ENCODE results near the gene SLC7A7. TPM values are rescaled to one million over a fixed set of nuclear protein-coding genes. Genes with fewer than 3 reads are reported as not detected.

SLC7A7 gene
- total and polyA plus RNA-seq, 12 donors: 4.0 to 30.5 (median 17.7) TPM

GRCh38 chr14:22842211-22843122 is 27.2 kb upstream of the SLC7A7 start:
- no peaks in the 10 kb centered on the region for H3K27me3 ChIP-seq
- no peak overlapping the region for H3K27ac ChIP-seq
- 89 to 93% (median 91%) methylated on average over 22 to 28 of the region's 28 CpGs for WGBS, 4 donors
- DNase-seq: no peak
- H3K4me1 ChIP-seq (replicated peaks in 1 of 2): peaks cover 17 to 28% of the 10 kb centered on the region in 2 donors
- H3K4me3 ChIP-seq: no peak overlapping the region
- TF ChIP-seq POLR2A (IDR thresholded peaks at IDR 0.05) (no peak), CTCF (IDR thresholded peaks at IDR 0.05) (no peak)
- peaks cover 0 to 62% of the 10 kb centered on the region in 2 donors for H3K36me3 ChIP-seq (replicated peaks in 1 of 2)
- intact Hi-C loops (cut with DNase I): no loop called here
- no peaks in the 10 kb centered on the region for H3K9me3 ChIP-seq (replicated peaks in 1 of 3)

DNA sequence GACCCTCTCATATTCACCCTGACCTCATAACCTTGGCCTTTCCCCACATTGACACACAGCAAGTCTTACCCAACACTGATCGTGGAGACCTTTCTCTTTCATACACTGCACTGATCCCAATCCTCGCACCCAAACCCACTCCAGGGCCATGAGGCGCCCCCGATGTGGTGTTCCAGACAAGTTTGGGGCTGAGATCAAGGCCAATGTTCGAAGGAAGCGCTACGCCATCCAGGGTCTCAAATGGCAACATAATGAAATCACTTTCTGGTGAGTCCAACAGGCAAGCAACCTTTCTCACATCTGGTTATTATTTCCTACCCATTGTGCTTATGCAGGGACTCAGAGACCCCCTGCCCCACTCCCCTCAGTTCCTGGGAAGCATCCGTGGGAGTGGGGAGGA is 26.5 kb upstream of the SLC7A7 start:
- intact Hi-C loops (cut with DNase I): no loop called here
- no peak overlapping the region for H3K4me3 ChIP-seq
- no peak for DNase-seq
- H3K36me3 ChIP-seq (replicated peaks in 1 of 2): peaks cover 0 to 61% of the 10 kb centered on the region in 2 donors
- H3K4me1 ChIP-seq (replicated peaks in 1 of 2): peaks cover 17 to 24% of the 10 kb centered on the region in 2 donors
- 87 to 91% (median 90%) methylated on average over 7 to 8 of the region's 8 CpGs for WGBS, 4 donors
- TF ChIP-seq POLR2A (IDR thresholded peaks at IDR 0.05) (no peak), CTCF (IDR thresholded peaks at IDR 0.05) (no peak)
- no peaks in the 10 kb centered on the region for H3K27me3 ChIP-seq
- no peaks in the 10 kb centered on the region for H3K9me3 ChIP-seq (replicated peaks in 1 of 3)
- no peak overlapping the region for H3K27ac ChIP-seq

DNA sequence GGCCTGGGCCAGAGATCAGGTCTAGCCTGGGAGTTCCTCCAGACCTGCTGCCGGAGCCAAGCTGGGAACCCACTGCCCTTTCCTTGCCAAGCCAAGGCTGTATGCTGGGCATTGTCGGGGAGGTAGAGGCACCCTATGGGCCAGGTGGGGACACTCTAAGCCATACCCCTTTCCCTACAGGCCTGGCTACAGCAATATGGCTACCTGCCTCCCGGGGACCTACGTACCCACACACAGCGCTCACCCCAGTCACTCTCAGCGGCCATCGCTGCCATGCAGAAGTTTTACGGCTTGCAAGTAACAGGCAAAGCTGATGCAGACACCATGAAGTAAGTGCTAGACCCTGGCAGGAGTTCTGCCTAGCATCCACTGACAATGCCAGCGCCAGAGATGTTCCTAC is 26.1 kb upstream of the SLC7A7 start:
- no peak overlapping the region for H3K27ac ChIP-seq
- H3K4me1 ChIP-seq (replicated peaks in 1 of 2): peaks cover 17 to 20% of the 10 kb centered on the region in 2 donors
- 92 to 98% (median 94%) methylated on average over 7 to 9 of the region's 9 CpGs for whole genome bisulfite sequencing, 4 donors
- peaks cover 0 to 57% of the 10 kb centered on the region in 2 donors for H3K36me3 ChIP-seq (replicated peaks in 1 of 2)
- TF ChIP-seq POLR2A (IDR thresholded peaks at IDR 0.05): no peak
- H3K27me3 ChIP-seq: no peaks in the 10 kb centered on the region
- no peak for DNase-seq
- no peaks in the 10 kb centered on the region for H3K9me3 ChIP-seq (replicated peaks in 1 of 3)
- H3K4me3 ChIP-seq: no peak overlapping the region
- intact Hi-C loops (cut with DNase I): no loop called here

DNA sequence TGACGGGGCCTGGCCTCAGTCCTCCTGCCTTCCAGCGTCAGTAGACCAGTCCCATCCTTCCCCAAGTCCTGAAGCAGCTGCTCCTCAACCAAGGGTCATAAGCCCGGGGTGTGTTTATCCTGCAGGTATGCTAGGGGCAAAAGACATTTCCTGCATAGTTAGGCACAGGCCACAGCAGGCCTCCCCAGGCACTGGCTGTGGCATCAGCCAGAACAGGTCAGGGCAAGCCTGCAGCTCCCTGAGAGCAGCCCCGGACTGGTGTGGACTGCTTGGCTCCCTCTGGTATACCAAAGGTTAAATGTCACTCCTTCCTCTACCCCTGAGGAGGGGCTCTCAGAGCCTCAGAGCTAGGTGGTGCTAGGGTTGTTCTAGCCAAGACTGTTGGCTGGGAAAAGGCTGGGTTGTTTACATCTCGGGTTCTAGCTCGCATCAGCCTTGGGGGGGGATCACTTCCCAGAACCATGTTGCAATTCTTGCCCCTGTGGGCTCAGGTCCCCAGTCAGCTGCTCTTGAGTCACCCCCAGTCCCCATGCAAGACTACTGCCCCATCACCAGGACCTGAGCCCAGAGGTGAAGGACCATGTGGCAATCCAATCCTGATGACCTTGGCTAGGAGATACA is 24.0 kb upstream of the SLC7A7 start:
- WGBS, 4 donors: 57 to 73% (median 68%) methylated on average over 3 to 6 of the region's 6 CpGs
- Histone ChIP-seq H3K4me3 (peak overlapping the region in 1 of 4 donors; percentile 64), H3K27me3 (no peaks in the 10 kb centered on the region), H3K36me3 (replicated peaks in 1 of 2) (peaks cover 0 to 42% of the 10 kb centered on the region in 2 donors), H3K27ac (peak overlapping the region in 2 of 5 donors; percentile 83 to 90), H3K4me1 (replicated peaks in 1 of 2) (peaks cover 17 to 27% of the 10 kb centered on the region in 2 donors), H3K9me3 (replicated peaks in 1 of 3) (no peaks in the 10 kb centered on the region)
- no peak for TF ChIP-seq CTCF (IDR thresholded peaks at IDR 0.05)
- no peak for TF ChIP-seq POLR2A (IDR thresholded peaks at IDR 0.05)
- DNase-seq: peak in 4 of 7 donors; percentile 42 to 74 (median 62)
- intact Hi-C loops (cut with DNase I): no loop called here
